ENCODE results near the gene STX7. TPM values are rescaled to one million over a fixed set of nuclear protein-coding genes. Genes with fewer than 3 reads are reported as not detected.

The STX7 gene
- total RNA-seq, 1 donor from 2014 or later: 30.0 TPM

- TF ChIP-seq, protein P1, sequence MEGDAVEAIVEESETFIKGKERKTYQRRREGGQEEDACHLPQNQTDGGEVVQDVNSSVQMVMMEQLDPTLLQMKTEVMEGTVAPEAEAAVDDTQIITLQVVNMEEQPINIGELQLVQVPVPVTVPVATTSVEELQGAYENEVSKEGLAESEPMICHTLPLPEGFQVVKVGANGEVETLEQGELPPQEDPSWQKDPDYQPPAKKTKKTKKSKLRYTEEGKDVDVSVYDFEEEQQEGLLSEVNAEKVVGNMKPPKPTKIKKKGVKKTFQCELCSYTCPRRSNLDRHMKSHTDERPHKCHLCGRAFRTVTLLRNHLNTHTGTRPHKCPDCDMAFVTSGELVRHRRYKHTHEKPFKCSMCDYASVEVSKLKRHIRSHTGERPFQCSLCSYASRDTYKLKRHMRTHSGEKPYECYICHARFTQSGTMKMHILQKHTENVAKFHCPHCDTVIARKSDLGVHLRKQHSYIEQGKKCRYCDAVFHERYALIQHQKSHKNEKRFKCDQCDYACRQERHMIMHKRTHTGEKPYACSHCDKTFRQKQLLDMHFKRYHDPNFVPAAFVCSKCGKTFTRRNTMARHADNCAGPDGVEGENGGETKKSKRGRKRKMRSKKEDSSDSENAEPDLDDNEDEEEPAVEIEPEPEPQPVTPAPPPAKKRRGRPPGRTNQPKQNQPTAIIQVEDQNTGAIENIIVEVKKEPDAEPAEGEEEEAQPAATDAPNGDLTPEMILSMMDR (conservative IDR thresholded peaks at IDR 0.05): no peak
- Mint-ChIP-seq H3K27me3 (ENCODE audit: low read depth) (no peaks in the 10 kb centered on the region), H3K4me3 (no peak overlapping the region), H3K4me1 (no peaks in the 10 kb centered on the region), H3K27ac (ENCODE audit: unreplicated experiment) (no peak overlapping the region), H3K36me3 (ENCODE audit: low read depth) (peaks cover 28% of the 10 kb centered on the region), H3K9me3 (peaks cover 10% of the 10 kb centered on the region)
- DNase-seq (ENCODE audit: low read depth, low spot score): no peak
These were observed 22.3 kb downstream of the STX7 start for GRCh38 chr6:132490478-132491204.

DNA sequence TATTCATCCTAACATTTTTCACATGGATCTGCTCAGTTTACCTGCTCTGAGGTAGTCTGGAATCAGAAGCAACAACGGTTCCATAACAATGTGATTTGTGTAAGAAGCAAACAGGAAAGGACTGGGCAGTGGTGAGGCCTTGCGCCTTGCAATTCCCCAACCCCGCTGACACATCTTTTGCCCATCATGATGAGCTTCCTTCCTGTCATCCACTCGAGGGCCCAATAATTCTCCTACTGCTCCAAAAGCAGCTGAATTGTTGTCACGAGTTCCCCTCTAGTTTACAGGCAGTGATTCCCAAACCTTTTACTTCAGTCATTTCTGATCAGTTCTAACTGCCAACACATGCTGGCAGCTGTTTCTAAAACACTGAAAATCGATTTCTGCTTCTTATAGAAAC lies 22.9 kb downstream of the STX7 start:
- DNase-seq (ENCODE audit: low read depth, low spot score): no peak
- peaks cover 10% of the 10 kb centered on the region for H3K9me3 Mint-ChIP-seq
- H3K27me3 Mint-ChIP-seq (ENCODE audit: low read depth): no peaks in the 10 kb centered on the region
- H3K4me1 Mint-ChIP-seq: no peaks in the 10 kb centered on the region
- no peak overlapping the region for H3K27ac Mint-ChIP-seq (ENCODE audit: unreplicated experiment)
- TF ChIP-seq, protein P1 (conservative IDR thresholded peaks at IDR 0.05): no peak
- peaks cover 28% of the 10 kb centered on the region for H3K36me3 Mint-ChIP-seq (ENCODE audit: low read depth)
- no peak overlapping the region for H3K4me3 Mint-ChIP-seq

DNA sequence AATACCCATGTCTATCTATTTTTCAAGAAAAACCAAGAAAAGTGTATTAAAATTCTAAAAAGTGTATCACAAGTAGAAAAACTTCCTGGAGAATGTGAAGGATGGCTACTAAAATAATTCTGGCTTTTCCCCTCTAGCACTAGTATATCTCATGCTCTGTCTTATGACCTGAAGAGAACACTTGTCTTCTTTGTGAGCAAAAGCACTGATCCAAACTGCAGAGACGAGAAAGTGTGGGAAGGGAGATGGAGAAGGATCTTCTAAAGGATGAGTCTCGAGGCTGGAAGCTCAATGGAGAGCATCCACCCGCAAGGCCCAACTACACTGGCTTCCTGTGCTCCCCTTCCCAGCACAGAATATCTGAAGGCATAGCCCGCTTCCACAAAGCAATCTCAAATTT lies 23.5 kb downstream of the STX7 start:
- peaks cover under 1% of the 10 kb centered on the region for H3K4me1 Mint-ChIP-seq
- H3K9me3 Mint-ChIP-seq: peaks cover 6% of the 10 kb centered on the region
- H3K27ac Mint-ChIP-seq (ENCODE audit: unreplicated experiment): no peak overlapping the region
- TF ChIP-seq, protein P1 (conservative IDR thresholded peaks at IDR 0.05): no peak
- DNase-seq (ENCODE audit: low read depth, low spot score): no peak
- H3K36me3 Mint-ChIP-seq (ENCODE audit: low read depth): peaks cover 22% of the 10 kb centered on the region
- H3K27me3 Mint-ChIP-seq (ENCODE audit: low read depth): no peaks in the 10 kb centered on the region
- no peak overlapping the region for H3K4me3 Mint-ChIP-seq

GRCh38 chr6:132487762-132488161 lies 25.2 kb downstream of the STX7 start:
- DNase-seq (ENCODE audit: low read depth, low spot score): no peak
- Mint-ChIP-seq H3K4me3 (no peak overlapping the region), H3K27me3 (ENCODE audit: low read depth) (no peaks in the 10 kb centered on the region), H3K36me3 (ENCODE audit: low read depth) (peaks cover 13% of the 10 kb centered on the region), H3K27ac (ENCODE audit: unreplicated experiment) (no peak overlapping the region), H3K4me1 (peaks cover 6% of the 10 kb centered on the region), H3K9me3 (no peaks in the 10 kb centered on the region)
- TF ChIP-seq, protein P1 (conservative IDR thresholded peaks at IDR 0.05): no peak

GRCh38 chr6:132484680-132485018 lies 28.3 kb downstream of the STX7 start:
- no peak for DNase-seq (ENCODE audit: low read depth, low spot score)
- H3K27me3 Mint-ChIP-seq (ENCODE audit: low read depth): no peaks in the 10 kb centered on the region
- H3K4me1 Mint-ChIP-seq: peaks cover 6% of the 10 kb centered on the region
- TF ChIP-seq, protein P1 (conservative IDR thresholded peaks at IDR 0.05): no peak
- no peaks in the 10 kb centered on the region for H3K9me3 Mint-ChIP-seq
- no peak overlapping the region for H3K27ac Mint-ChIP-seq (ENCODE audit: unreplicated experiment)
- H3K4me3 Mint-ChIP-seq: no peak overlapping the region
- H3K36me3 Mint-ChIP-seq (ENCODE audit: low read depth): peaks cover 11% of the 10 kb centered on the region
